Measurements from ENCODE around the gene TBC1D10B. TPM values are rescaled to one million over a fixed set of nuclear protein-coding genes. Genes with fewer than 3 reads are reported as not detected.

Gene TBC1D10B
- total RNA-seq, 2 donors from 2014 or later: 45.0 to 62.3 TPM

GRCh38 chr16:30354423-30355143 lies 15.7 kb downstream of the TBC1D10B start:
- Histone ChIP-seq H3K36me3 (peaks cover 8% of the 10 kb centered on the region), H3K27me3 (no peaks in the 10 kb centered on the region), H3K4me1 (peaks cover 7% of the 10 kb centered on the region), H3K27ac (peak overlapping the region; percentile 94), H3K9ac (ENCODE audit: low read depth in 2 of 2, low read length in 2 of 2) (peak overlapping the region; percentile 90 to 97), H3K4me3 (peak overlapping the region; percentile 80), H3K9me3 (no peaks in the 10 kb centered on the region)
- TF ChIP-seq CTCF (IDR thresholded peaks at IDR 0.05): no peak
- DNase-seq: peak; percentile 55
- intact Hi-C loops (cut with DNase I): loop anchor here (10.0 kb wide), 1 partner anchor 260 kb away; the partner anchor contains the start of genes TBX6 and YPEL3

GRCh38 chr16:30353438-30354129 lies 16.7 kb downstream of the TBC1D10B start:
- H3K9me3 ChIP-seq: no peaks in the 10 kb centered on the region
- no peaks in the 10 kb centered on the region for H3K27me3 ChIP-seq
- H3K27ac ChIP-seq: no peak overlapping the region
- DNase-seq: no peak
- peaks cover 7% of the 10 kb centered on the region for H3K4me1 ChIP-seq
- intact Hi-C loops (cut with DNase I): loop anchor here (10.0 kb wide), 1 partner anchor 259 kb away; the partner anchor contains the start of genes TBX6 and YPEL3
- H3K36me3 ChIP-seq: peaks cover 8% of the 10 kb centered on the region
- peak overlapping the region; percentile 80 for H3K4me3 ChIP-seq
- TF ChIP-seq CTCF (IDR thresholded peaks at IDR 0.05): no peak
- peak overlapping the region in 1 of 2 donors; percentile 97 for H3K9ac ChIP-seq (ENCODE audit: low read depth in 2 of 2, low read length in 2 of 2)

GRCh38 chr16:30352488-30353401 lies 17.5 kb downstream of the TBC1D10B start:
- H3K9ac ChIP-seq (ENCODE audit: low read depth in 2 of 2, low read length in 2 of 2): no peak overlapping the region
- peaks cover 7% of the 10 kb centered on the region for H3K4me1 ChIP-seq
- no peak for TF ChIP-seq CTCF (IDR thresholded peaks at IDR 0.05)
- no peaks in the 10 kb centered on the region for H3K9me3 ChIP-seq
- H3K36me3 ChIP-seq: peaks cover 8% of the 10 kb centered on the region
- no peak overlapping the region for H3K27ac ChIP-seq
- H3K4me3 ChIP-seq: no peak overlapping the region
- intact Hi-C loops (cut with DNase I): loop anchor here (10.0 kb wide), 1 partner anchor 258 kb away; the partner anchor contains the start of genes TBX6 and YPEL3
- no peak for DNase-seq
- no peaks in the 10 kb centered on the region for H3K27me3 ChIP-seq

GRCh38 chr16:30351586-30352419 lies 18.5 kb downstream of the TBC1D10B start:
- peak; percentile 46 for DNase-seq
- H3K9ac ChIP-seq (ENCODE audit: low read depth in 2 of 2, low read length in 2 of 2): peak overlapping the region in 1 of 2 donors; percentile 30
- no peak overlapping the region for H3K4me3 ChIP-seq
- H3K9me3 ChIP-seq: no peaks in the 10 kb centered on the region
- intact Hi-C loops (cut with DNase I): loop anchor here (10.0 kb wide), 1 partner anchor 257 kb away; the partner anchor contains the start of genes TBX6 and YPEL3
- no peak for TF ChIP-seq CTCF (IDR thresholded peaks at IDR 0.05)
- peaks cover 7% of the 10 kb centered on the region for H3K4me1 ChIP-seq
- H3K36me3 ChIP-seq: peaks cover 8% of the 10 kb centered on the region
- H3K27me3 ChIP-seq: no peaks in the 10 kb centered on the region
- H3K27ac ChIP-seq: no peak overlapping the region
